ENCODE measurements around the gene RPS4Y1.
"Not testable (repeated sequence)": the region's sequence is repeated elsewhere in the genome, so short reads cannot be mapped to it uniquely, and the experiment has no call there.

The RPS4Y1 gene

DNA sequence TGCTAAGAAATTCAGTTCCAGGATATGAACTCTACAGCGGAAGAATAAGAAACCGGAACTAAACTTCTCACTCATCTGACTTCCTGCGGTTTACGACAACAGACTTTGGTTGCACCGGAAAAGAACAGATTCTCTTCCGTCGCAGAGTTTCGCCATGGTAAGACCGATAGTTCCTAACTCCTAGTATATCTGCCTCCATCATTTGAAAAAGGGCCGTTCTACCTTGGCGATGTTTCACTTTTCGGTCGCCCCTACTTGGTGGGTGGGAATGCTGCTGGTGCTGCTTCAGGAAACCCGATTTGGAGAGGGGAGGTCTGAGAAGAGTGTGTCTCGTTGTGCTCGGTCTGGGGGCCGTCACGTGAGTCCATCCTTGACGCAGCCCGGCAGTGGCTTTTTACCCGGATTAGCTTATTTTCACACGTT, at the start of gene RPS4Y1:
Gene RPS4Y1 (plus strand): TSS at position 132 of the 423 bp plus-strand sequence. CDS start 23 bp downstream, at position 155.
- DNase-seq, result no peak

DNA sequence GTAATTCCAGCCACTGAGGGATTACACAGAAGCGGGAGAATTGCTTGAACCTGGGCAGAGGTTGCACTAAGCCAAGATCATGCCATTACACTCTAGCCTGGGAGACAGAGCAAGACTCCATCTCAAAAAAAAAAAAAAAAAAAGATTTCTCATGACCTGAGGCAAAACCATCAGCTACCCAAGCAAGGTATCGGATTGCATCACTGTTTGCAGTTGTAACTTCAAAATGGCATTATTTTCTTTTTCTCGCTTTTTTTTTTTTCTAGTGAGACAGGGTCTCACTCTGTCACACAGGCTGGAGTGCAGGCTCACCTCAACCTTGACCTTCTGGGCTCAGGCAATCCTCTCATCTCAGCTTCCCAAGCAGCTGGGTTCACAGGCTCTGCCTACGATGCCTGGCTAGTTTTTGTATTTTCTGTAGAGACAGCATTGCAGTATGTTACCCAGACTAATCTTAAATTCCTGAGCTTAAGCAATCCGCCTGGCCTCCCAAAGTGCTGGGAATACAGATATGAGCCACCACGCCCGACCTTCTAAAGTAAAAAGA, 44.4 kb upstream of the RPS4Y1 start:
- DNase-seq, result no peak

DNA sequence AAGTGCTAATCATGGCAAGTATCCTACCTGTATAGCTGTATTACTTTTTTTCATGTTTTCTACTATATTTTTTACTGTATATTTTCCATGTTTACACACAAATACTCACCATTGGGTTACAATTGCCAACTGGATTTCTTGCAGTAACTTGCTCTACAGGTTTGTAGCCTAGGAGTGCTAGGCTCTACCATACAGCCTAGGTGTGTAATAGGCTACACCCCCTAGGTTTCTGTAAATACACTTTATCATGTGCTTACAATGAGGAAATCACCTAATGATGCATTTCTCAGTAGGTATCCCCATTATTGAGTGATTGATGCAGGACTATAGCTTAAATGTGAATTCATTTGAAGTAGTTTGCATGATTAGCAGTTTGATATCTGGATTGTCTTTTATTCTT, 43.4 kb upstream of the RPS4Y1 start:
- DNase-seq, result no peak

DNA sequence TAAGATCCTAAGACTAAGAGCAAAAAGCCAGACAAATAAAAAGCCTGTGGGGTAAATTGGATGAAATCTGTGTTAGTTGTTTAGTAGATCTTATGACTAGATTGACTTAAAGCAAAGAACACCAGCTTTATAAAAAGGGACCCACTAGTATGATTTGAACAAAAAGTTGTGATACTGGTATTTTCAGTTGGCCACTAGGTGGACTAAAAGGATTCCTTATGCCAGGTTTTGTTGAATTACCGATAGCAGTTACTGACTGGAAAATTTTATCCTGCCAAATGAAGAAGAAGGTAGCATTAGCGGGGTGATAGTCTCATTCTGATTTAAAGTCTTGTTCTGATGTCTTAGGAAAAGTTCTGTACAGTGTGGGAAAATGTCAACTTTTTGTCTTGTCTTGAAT, 41.2 kb upstream of the RPS4Y1 start:
- no peak for DNase-seq

DNA sequence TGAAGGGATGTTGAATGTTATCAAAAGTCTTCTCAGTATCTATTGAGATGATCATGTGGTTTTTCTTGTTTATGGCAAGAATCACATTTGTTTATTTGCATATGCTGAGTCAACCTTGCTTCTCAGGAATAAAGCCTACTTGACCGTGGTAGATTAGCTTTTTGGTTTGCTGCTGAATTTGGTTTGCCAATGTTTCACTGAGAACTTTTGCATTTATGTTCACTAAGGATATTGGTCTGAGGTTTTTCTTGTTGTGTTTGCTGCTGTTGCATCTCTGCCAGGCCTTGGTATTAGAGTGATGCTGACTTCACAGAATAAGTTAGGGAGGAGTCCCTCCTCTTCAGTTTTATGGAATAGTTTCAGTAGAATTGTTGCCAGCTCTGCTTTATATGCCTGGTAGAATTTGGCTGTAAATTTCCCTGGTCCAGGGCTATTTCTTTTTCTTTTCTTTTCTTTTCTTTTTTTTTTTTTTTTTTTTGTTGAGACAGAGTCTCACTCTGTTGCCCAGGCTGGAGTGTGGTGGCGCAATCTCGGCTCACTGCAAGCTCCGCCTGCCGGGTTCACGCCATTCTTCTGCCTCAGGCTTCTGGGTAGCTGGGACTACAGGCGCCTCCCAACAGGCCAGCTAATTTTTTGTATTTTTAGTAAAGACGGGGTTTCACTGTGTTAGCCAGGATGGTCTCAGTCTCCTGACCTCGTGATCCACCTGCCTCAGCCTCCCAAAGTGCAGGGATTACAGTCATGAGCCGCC, 24.1 kb upstream of the RPS4Y1 start:
- not testable (repeated sequence) for DNase-seq

DNA sequence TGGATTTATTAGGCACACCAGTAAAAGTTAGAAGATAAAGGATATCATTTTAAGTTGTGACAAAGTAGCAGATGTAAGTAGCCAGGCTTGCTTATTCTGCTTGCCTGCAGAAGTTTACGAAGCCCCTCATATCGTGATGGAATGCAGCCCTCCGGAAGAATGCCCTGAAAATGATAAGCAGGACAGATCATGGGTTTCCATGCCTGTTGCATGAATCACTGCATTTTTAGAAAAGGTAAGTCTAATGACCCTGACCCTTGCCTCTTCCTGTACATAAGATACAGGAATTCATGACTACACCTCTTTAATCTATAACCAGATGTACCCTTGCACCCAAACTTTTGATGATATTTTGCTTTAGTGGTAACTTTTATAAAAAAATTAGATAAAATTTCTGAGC, 16.9 kb upstream of the RPS4Y1 start:
- no peak for DNase-seq

DNA sequence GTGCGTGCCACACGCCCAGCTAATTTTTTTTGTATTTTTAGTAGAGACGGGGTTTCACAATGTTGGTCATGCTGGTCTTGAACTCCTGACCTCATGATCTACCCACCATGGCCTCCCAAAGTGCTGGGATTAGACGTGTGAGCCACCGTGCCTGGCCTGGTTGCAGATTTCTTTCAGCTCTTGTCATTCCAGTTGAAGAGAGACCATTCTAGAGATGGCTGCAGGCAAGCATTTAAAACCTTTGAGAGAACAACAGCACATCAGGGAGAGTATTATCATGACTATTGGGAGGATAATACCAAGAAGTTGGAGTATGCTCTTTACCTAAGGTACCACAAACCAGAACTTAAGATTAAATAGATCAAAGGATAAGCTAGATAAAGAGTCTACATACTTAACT, 12.9 kb upstream of the RPS4Y1 start:
- no peak for DNase-seq

DNA sequence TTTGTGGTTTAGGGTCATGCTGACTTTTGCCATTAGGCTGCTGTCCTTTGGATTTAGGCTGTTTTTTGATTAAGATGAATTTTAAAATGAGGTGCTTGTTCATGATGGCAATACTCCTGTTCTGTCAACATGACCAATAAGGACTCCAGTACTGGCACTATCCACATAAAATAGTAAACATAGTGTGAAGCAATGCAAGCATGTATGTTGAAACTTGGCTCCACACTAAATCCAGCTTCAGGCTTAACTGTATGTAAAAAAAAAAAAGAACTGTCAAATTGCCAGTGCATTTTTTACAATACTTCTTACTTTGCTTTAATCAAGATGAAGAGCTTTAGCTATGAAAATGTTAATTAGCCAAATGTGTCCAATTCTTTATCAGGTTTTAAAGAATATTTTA, 6.2 kb upstream of the RPS4Y1 start:
- DNase-seq, result no peak

DNA sequence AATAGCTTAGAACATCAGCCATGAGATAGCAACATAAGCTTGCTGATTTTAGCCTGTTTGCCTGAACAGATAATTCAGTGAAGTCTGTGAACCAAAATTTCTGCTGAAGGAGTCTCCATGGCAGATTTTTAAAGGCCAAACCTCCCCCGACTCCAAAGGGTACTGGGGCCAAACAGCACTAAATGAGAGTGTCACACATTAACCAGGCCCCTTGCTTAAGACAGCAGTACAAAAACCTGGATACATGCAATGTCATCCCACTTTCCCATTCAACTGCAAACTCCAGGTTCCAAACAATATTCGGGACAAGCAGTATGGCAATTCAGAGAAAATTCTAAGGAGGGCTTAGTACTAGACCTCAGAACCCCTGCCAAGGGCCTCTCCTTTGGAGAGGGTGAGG, 4.3 kb upstream of the RPS4Y1 start:
- DNase-seq, result no peak

DNA sequence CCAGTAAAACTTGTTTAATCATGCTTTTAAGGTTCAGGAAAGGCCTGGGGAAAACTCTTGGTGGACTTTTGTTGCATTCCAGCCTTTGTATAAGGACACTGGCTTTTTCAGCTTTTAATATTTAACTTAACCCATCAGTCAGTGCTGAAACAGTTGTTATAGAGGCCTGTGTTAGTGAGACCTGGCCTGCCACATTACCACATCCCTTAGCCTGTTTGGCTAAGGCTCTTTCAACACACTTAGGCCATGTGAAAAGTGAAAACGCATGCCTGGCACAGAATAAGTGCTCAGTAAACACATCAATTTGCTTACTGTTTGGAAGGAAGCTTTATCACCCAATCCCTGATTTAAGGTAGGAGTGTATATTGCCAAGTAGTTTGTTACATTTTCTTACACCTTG, 3.5 kb upstream of the RPS4Y1 start:
- DNase-seq, result no peak

DNA sequence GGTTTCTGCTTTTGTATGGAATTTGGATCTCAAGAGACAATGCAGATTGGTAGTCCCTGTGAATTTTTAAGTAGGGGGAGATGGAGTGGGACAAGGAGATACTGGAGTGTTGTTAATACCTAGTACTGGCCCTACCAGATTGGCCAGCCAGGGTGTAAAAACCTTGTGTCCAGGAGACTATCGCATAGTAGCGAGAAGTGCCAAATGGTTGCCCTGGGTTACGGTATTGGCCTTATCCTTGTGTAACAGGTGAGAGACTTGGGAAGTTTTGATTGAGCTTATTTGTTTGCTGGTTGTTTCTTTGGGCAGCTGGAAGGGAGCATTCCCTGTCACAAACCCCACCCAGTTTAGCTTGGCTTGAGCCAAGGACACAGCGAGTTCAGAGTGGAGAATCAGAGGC, 5.4 kb downstream of the RPS4Y1 start:
- no peak for DNase-seq

DNA sequence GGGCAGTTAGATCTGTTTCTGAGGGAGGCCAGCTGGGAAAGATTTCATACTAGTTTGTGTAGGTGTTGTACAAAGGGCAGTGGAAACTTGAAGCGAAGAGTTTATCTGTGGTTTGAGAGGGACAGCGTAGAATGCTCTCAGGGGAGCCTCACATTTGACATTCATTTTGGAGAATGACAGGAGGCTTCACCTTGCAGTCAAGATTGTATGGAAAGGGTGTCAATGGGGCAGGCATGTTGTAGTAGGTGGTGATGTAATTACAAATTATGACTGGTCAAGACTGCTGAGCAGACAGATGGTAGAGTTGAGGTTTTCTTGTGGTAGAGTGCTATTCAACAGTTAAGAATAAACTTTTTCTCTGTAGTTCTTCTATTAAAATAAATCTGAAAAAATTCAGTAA, 7.0 kb downstream of the RPS4Y1 start:
- DNase-seq, result no peak

DNA sequence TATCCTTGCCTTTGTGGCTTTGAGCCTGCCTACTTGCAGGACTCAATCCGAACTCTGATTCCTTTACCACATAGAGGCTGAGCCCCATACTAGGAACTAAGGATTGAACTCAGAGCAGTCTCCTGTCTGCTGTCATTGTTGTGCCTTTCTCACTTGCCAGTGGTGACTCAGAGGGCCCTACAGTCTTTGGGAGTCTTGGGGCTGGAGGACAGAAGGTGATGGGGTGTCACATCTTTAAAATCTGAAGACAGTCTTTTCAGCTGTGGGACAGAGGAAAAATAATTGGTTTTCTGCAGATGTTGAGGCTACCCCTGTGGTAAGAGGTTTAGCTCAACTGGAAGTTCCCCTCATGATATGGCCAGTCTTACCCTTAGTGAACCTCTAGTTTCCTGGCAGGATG, 8.0 kb downstream of the RPS4Y1 start:
- no peak for DNase-seq

DNA sequence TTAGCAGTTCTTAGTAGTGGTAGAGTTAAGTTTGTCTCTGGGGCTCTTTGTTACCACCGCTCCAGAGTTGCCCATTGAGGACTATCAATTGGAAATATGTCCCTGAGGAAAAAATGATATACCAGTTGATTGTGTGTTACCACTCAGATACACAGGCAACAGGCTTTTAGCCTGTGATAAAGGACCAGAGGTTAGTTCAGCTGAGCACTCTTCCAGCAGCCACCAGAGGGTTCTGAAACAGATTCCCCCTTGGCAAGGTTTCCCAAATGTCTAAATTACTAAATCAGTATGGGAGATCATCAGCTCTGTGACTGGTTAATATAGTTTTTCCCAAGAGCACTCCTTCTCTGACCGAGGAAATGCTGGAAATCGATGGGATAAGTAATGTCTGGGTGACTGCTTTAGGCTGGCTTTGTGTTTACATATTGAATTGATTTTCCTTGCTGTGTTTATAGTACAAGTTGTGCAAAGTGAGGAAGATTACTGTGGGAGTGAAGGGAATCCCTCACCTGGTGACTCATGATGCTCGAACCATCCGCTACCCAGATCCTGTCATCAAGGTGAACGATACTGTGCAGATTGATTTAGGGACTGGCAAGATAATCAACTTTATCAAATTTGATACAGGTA, 12.9 kb downstream of the RPS4Y1 start:
- DNase-seq, result no peak

DNA sequence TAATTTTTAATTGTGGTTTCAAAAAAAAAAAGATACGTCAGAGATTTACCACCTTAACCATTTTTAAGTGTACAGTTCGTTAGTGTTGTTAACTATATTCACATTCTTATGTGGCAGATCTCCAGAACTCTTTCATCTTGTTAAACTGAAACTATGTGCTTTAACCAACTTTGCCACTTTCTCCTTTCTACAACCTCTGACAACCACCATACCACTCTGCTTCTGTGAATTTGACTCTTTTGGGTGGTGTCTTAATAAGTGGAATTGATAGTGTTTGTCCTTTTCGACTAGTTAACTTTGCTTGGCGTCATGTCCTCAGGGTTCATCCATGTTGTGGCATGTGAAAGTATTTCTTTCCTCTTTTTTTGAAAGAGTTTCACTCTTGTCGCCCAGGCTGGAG, 15.7 kb downstream of the RPS4Y1 start:
- no peak for DNase-seq

DNA sequence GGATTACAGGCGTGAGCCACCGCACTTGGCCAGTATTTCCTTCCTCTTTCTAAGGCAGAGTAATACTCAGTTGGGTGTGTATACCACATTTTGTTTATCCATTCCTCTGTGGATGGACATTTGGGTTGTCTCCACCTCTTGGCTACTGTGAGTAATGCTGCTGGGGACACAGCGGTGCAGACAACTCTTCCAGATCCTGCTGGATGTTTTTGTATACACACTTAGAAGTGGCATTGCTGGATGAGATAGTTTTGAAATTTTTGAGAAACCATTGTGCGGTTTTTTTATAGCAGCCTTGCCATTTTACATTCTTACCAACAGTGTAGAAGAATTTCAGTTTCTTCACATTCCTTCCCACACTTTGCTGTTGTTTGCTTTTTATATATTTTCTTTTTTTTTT, 16.3 kb downstream of the RPS4Y1 start:
- DNase-seq, result no peak

DNA sequence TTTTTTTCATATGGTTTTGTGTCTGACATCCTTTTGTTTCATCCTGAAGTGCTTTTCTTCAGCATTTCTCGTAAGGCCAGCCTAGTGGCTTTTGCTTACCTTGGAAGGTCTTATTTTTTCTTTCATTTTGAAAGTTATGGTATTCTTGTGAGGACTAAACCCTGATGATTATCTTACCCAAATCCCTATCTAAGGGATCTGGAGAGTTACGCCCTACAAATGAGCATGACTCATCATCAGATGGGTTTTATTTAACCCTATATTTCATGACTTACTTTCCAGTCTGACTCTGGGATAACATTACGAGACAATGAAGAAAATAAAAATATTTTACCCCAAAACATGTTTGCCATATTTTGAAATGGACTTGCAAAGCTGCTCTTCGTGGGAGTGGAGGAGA, 18.4 kb downstream of the RPS4Y1 start:
- DNase-seq, result no peak

DNA sequence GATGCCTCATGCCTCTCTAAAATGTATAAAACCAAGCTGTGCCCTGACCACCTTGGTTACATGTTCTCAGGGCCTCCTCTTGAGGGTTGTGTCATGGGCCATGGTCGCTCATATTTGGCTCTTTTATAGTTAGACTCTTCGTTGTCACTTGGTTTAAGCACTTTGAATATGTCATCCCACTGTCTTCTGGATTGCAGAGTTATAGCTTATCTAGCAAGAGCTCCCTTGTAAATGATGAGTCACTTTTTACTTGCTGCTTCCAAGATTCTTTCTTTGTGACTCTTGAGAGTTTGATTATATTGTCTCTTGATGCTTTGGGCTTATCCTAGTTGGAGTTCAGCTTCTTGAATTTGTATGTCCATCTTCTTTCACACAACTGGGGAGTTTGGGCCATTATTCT, 19.1 kb downstream of the RPS4Y1 start:
- DNase-seq, result no peak

DNA sequence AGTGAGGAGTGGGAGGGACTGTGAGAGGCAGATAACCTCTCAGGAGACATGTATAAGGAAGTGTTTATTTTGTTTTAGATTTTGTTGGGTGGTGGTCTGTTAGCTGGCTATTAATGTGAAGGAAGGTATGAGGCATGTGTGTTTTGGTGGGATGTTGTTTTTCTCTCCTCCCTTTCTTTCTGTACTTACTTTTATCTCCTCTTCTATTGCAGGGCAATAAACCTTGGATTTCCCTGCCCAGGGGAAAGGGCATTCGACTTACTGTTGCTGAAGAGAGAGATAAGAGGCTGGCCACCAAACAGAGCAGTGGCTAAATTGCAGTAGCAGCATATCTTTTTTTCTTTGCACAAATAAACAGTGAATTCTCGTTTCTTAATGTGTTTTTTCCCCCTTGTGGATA, 25.2 kb downstream of the RPS4Y1 start:
- DNase-seq, result no peak

DNA sequence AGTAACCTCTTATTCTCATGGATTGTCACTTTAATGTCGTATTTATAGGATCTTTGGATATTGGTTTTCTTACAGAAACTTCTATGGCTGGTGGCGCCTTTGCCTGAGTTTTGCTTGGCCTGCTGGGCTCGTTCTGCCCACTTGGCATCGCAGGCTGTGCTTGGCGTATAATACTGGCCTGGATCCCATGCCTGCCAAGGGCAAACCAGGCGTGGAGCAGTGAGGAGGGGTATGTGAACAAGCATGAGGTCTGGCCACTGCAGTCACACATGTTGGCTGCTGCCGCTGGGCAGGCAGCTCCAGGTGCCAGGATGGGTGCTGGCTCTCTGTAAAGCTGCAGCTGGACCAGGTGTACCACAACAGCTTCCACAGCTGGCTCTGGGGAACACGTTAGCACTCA, 26.1 kb downstream of the RPS4Y1 start:
- no peak for DNase-seq

DNA sequence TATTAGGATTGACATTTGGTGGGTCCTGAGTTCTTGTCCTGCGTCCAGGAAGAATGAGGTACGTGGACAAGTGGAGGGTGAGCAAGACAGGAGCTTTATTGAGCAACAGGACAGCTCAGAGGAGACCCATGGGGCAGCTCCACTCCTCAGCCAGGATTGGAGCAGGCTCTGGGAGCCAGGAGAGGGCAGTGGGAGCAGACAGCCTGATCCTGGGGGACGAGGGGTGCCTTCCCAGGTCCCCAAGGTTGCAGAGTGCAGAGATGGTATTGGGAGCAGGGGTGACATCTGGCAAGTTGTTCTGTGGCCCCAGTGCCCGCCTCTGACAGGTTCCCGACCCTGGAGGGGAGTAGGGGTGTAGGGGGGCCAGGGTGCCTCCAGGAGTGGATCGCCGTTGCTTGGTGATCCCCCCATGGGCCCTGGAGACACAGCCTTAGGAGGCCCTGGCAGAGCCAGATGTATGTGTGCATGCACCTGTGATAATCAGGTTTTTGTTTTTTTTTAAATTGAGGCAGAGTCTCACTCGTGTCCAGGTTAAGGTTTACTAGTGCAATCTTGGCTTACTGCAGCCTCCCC, 26.7 kb downstream of the RPS4Y1 start:
- DNase-seq, result no peak

DNA sequence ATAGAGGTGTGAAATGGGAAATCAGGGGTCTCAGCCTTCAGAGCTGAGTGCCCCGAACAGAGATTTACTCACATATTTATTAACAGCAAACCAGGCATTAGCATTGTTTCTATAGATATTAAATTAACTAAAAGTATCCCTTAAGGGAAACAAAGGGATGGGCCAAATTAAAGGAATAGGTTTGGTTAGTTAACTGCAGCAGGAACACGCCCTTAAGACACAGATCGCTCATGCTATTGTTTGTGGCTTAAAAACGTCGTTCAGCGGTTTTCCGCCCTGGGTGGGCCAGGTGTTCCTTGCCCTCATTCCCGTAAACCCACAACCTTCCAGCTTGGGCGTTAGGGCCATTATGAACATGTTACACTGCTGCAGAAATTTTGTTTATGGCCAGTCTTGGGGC, 30.8 kb downstream of the RPS4Y1 start:
- not testable (repeated sequence) for DNase-seq

DNA sequence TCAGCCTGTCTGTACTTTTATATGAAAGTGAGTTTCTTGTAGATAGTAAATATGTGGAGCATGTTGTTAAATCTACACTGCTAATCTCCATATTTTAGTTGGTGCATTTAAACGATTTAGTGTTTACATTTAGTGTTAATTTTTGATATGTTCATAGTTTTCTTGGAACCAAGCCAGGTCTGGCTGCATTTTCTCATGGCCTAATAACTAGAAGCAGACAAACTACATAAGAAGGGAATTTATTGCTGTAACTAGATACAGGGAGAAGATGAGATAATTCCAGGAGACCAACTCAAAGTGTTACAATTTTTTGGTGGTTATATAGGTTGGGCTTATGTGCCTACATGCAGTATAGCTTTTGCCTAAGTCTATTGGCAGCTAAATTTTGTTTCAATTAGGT, 32.8 kb downstream of the RPS4Y1 start:
- DNase-seq, result no peak

DNA sequence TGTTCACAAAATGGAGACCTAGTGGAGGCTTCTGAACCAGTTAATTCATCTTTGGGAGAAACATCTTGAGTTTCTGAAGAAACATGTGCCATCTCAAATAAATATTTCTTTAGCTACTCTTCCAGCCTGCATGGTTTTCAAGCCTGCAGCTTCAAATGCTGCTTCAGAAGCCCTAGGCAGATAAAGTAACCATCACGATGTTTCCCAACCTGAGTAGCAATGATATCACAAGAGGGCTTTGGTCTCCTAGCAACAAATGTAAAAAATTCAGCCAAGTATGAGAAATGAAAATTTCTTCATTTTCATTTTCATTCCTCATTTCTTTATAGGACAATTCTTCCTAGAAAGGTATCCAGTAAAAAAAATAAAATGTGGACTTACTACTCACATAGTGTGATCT, 42.2 kb downstream of the RPS4Y1 start:
- no peak for DNase-seq

Measured in stimulated activated naive CD4-positive, alpha-beta T cell treated with Interleukin-2 at 50 U/mL for 16 hours (primary cell).